Kidney glomerular epithelial cell (primary cell): ENCODE data around the gene PCNX1.

Experiments
- DNase-seq: peaks from one replicate; lab custom pipeline; 2025; lab: John Stamatoyannopoulos, UW

The PCNX1 gene

DNA sequence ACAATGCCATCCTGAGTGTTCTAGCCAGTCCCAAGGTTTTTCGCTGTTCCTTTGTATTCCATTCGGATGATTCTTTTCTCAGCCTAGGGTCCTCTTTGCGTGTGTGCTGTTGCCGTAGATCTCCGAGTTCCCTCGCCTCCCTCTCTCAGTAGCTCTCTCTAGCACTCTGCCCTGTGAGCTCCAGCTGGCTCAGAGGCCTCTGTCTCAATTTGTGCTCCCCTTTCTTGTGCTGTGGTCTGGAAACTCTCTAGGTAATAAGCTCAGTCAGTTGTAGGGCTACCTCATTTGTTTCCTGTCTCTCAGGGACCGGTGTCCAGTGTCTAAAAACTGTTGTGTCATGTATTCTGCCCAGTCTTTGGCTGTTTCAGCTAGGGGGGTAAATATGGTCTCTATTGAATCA, 179.3 kb downstream of the PCNX1 start:
- no peak for DNase-seq

DNA sequence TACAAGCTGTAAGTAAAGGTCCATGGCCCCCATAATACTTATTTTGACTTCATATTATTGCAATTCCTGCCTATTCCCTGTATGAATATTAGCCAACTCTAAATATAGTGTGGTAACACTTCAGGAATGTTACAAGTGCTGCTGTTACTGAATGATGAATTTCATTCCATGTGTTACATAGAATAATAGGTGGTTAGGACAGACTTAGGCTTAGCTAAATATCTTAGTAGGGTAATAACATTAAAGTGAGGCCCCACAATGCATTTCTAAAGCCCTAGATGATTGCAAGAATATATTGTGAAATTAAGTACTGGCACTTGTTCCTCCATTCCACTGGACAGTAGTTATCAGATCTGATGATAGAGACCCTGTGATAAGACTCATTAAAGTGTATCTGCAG, 182.7 kb downstream of the PCNX1 start:
- DNase-seq: no peak

DNA sequence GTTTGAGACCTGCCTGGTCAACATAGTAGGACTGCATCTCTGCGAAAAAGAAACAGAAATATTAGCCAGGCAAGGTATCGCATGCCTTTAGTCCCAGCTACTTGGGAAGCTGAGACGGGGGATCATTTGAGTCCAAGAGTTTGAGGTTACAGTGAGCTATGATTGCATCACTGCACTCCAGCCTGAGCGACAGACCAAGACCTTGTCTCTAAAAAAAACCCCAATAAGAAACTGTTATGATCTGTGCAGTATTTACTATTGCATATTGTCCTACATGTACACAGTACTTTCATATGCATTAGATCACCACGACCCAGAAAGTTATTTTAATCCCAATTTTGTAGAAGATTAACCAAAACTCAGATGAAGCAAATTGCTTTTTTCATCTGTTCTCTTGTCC, 187.5 kb downstream of the PCNX1 start:
- no peak for DNase-seq

DNA sequence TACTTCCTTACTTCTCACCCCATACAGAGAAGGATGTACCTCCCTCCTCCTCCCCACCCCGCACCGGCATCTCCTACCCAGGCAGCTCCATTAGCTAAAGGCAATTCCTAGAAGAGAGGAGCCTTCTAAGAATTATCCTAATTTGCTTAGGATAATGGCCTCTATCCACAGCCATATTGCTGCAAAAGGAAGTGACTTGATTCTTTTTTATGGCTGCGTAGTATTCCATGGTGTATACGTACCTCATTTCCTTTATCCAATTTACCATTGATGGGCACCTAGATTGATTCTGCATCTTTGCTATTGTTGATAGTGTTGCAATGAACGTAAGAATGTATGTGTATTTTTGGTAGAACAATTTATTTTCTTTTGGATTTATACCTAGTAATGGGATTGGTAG, 189.7 kb downstream of the PCNX1 start:
- DNase-seq: no peak

DNA sequence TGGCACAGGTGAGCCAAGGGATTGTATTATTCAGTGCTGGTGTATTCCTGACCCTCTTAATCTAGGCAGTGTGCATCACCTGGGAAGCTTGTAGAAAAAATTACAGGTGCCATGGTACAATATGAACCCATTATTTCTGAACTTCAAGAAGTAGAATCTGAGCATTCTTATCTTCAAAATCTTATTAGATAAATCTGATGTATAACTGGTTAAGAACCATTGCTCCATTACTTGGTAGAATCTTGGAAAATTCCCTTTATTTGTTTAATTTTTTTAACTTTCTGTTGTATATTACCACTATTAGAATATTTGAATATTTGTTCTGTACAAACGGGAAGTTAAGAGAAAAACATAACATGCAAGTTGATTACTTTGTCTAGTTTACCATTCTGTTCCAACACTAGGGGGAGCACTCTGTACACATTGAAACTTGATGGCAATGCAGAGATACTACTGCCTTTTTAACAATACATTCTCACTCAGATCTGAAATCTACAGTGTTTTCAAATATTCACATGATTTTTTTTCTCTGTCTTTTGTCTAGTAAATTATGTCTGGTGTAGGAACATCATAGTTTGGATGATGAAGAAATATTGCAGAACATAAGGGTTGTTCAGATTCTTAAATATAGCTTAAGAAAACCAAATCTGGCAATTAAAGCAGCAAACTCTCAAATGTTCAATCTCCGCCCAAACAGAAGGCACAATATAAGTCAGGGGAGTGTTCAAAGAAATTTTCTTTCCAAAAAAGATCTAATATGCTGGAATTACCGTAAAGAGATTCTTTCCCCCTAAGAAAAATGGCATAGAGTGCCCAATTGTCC, 196.6 kb downstream of the PCNX1 start:
- DNase-seq: peak; percentile 55

DNA sequence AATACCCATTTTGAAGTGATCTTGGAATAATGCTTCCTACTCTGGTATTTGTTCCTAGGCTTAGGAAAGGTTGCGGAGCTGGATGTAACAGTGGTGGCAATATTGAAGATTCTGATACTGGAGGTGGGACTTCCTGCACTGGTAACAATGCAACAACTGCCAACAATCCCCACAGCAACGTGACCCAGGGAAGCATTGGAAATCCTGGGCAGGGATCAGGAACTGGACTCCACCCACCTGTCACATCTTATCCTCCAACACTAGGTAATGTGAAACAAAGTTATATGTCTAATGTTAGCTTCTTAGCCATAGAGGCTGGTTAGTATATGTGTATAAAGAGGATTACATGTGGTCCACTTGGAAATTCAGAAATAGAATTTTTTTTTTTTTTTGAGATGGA, 197.9 kb downstream of the PCNX1 start:
- no peak for DNase-seq

DNA sequence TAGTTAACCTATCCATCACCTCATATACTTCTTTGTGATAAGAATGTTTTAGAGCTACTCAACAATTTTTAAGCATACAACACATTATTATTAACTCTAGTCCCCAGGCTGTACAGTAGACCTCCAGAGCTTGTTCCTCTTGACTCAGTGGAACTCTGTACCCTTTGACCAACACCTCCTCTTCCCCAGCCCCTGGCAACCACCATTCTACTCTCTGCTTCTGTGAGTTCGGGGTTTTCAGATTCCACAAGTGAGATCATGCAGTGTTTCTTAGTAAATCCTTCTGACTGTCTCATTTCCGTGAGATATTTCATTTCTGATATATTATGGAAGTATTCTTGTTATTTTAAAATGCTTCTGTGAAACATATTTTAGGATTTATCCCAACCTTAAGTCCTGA, 200.7 kb downstream of the PCNX1 start:
- no peak for DNase-seq

DNA sequence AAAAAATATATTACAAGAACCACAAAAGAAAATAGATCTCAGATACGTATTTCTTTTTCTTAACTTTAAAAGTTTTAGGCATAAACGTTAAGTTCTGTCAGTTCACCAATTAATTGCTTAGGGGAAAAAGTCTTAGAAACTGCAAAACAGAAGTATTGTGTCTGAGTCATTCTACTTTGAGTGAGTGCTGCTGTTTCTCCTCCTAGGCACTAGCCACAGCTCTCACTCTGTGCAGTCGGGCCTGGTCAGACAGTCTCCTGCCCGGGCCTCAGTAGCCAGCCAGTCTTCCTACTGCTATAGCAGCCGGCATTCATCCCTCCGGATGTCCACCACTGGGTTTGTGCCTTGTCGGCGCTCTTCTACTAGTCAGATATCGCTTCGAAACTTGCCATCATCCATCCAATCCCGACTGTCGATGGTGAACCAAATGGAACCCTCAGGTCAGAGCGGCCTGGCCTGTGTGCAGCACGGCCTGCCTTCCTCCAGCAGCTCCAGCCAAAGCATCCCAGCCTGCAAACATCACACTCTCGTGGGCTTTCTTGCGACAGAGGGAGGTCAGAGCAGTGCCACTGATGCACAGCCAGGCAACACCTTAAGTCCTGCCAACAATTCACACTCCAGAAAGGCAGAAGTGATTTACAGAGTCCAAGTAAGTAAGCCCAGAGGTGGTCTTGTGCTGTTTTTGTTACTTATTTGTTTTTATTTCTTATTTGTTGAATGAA, 201.3 kb downstream of the PCNX1 start:
- no peak for DNase-seq

DNA sequence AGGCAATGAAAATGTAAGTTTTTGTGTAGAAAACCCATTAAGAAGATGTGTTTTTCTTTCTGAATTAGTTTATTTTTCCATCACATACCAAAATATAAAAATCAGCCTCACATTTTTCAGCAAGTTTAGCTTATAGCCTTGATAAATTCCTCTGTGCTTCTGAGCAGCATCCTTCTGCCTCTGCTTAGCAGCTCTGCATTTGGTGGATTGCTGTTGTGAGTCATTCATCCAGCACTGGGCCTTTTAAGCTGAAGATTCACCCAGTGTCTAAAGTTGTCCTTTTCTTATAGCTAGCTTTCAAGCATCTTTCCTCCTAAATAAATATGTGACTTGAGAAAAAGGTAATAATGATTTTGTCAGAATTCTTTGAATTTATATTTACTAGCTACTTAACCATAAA, 206.1 kb downstream of the PCNX1 start:
- no peak for DNase-seq

DNA sequence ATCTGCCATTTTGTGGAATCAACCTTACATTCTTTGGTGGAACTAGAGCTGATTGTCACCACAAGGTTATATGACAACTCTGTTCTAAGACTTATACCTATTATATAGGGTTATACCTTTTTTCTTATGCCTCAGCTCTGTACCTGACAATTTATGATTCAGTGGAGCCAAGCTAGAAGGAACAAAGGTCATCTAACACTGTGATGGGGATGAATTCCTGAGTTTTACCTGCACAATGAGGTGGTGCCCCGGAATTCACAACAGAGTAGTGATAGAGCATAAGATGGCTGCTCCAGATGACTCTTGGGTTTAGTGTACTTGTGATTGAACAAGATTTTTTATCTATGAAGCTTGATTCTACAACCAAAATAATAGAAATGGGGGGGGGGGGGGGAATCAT, 207.3 kb downstream of the PCNX1 start:
- no peak for DNase-seq

DNA sequence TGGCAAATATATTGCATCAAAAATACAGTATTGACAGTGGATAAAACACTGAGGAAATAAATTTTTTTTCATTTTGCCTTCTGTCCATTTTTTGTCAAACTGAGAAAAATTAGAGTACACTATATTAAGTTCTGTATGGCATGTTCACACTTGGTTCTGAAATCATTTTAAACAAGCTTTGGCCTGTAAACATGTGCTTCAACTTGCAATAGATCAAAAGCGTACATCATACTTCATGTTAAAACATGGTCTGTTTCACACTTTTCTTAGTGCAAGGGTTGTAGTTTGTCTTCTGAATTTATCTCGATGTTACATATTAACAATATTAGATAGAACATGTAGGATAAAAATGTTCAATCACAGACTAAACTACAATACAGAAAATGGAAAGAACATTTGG, 208.0 kb downstream of the PCNX1 start:
- DNase-seq: no peak

DNA sequence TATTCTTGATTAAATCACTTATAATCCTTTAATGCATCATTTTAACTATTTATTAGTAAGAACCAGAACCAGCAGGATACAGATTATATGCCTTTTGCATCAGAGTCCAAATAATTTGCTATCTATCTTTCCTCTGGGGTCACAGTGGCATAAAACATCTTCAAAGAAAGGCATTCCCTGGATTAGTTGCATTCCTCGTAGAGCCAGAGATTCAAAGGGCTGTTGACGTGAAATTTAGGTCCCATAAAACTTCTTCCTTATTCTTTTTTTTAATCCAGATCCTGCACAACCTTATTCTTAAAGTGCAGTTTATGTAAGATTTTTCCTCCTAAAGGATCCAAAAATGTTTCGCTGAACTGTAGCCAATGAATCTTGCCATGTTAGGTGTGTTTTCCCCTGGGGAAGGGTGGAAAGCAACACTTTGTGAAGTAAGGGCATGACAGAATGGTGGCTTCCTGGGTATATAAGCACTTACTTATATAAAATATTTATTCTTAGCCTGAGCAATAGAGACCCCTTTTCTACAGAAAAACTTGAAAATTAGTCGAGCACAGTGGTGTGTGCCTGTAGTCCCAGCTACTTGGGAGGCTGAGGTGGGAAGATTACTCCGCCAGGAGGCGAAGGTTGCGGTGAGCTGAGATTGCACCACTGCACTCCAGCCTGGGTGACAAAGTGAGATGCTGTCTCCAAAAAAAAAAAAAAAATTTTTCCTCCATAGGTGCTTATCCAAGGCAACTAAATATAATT, 208.7 kb downstream of the PCNX1 start:
- no peak for DNase-seq

DNA sequence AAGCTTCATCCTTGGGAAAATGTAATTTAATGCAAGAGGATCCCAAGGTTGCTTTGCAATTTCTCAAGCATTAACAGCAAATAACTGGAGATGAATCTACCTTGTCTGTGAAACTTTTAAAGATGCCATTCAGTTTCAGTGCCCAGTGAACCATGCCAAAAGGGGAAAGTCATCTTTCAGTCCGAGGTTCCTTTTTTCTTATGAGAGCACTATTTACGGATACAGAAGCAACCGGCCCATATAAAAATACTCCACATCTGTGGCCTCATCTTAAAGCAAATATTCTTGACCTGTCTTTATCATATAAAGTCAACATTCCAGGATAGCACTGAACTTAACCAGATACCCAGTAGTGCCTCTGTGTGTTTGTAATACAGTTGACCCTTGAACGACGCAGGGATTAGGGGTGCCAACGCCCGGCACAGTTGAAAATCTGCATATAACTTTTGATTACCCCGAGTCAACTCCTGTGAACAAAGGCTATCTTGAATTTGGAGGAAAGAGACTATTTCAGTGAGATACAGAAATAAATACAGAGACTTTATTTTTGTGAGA, 209.4 kb downstream of the PCNX1 start:
- no peak for DNase-seq

DNA sequence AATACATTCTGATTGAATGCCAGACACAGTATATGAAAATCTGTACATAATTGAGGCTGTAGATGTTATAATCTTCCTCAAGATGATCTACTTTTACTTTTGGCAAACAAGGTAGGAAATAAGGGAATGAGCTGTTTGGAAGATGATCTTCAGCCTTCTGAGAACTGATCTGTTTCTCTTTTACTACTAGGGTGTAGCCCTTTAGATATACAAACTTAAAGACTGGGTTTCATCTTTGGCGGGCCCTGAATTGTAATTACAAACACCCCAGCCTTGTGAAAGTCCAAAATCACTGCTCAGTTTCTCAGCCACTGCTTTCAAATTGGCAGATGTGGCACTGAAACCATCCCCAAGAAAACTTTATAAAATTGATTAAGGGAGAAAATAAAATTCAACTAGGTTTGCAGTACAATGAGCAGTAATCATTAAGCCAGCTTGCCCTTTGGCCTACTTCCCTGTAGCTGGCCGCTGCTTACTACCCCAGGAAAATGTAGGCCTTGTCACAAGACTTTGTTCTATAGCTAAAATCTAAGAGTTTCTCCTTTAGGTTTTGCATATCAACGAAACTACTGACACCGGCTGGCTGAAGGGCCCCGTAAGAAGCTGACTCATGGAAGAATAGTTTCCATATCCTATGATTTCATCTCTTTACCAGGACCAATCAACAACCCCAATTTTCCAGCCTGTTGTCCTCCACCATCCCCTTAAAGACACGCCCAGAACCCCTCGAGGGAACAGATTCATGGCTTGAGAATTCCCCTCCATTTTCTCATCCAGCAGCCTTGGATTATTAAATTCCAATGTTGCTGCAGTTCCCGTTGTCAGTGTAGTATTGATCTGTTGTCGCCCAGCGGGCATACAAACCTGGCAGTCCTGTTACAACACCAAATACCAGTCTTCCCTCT, 210.8 kb downstream of the PCNX1 start:
- DNase-seq: no peak

DNA sequence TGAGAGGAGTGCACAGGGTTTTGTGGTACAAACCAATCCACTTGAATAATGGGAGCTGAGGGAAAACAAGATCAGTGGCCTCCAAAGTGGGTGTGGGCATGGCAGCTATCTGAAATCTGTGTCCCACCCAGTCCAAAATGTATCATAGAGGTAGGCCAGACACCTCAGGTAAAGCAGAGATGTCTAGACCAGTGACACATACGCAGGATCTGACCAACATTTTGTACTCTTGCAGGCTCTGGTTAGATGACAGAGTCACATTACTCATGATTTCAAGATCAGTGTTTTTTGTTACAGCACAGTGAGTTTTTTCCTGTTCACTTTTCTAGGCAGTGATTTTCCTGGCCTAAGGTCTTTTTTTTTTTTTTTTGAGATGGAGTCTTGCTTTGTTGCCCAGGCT, 211.8 kb downstream of the PCNX1 start:
- DNase-seq: no peak

DNA sequence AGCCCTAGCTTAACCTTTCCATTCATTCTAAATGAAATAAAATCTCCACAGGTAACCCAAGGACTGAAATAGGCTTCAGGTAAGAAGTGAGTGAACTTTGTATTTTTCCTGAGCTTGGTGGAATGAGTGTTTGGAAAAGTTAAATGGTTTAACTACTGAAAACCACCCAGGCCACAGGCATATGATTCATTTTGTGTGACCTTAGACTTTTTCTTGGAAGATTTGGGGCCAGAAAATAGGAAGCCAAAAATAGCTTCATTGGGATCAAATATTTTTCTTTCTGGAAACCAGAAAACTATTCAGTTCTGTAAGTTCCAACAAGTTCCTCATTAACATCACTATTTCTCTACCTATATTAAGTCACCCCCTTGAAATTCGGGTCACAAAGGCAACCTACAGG, 212.6 kb downstream of the PCNX1 start:
- no peak for DNase-seq

DNA sequence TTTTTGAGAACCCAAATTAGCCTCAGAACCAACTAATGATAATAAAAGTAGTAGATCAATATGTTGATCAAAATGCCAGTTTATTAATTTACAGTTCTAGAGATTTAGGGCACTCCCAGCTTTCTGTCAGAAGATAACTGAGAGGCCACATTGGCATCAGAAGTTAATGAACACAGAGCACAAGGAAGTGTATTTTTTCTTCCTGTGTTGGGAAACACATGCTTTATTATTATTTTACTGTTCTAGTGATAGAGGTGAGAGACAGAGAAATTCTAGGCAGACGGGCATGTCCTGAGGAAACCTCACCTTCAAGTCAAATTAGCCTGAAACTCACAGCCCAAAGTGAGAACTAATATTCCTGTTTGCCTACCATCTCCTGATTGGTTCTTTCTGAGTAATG, 213.7 kb downstream of the PCNX1 start:
- no peak for DNase-seq

DNA sequence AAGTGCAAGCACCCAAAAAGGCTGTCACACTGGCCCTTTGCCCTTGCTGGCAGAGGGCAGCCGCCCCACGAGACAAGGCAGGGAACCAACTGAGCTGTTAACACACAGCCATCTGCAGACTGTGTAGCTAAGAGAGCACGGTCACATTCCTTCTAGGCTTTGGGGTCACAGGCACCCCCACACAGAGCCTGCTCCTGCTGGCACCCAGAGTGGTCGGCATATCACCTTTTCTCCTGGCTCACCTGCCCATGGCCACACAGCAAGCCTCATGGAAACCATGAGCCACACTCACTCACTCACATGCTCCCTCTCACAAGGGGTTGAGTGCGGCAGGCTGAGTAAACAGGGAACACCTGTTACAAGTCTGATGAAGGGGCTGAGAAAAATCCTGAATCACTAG, 214.5 kb downstream of the PCNX1 start:
- no peak for DNase-seq

DNA sequence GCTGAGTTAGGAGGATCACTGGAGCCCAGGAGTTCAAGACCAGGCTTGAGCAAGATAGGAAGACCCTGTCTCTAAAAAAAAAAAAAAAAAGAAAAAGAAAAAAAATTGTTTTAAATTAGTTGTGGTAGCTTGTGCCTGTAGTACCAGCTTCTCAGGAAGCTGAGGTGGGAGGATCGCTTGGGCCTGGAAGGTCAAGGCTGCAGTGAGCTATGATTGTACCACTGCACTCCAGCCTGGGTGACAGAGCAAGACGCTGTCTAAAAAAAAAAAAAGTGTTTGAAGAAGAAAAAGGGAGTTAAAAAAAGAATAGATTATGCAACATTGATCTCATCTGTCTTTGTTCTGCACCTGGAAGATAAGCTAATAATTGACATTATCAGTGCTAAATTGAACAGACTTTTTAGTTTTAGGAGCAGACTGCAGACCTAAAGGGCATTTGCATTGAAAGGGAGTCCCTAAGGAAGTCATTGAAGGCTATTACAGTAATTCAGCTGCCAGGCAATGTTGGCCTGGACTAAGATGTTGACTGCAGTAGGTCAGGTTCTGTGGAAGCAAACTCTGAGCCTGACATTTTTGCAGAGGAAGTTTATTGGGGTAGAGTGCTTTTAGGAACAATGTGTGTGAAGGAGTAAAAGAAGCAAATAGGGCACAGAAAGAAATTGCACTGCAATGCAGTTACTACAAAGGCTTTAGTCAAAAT, 215.8 kb downstream of the PCNX1 start:
- no peak for DNase-seq

DNA sequence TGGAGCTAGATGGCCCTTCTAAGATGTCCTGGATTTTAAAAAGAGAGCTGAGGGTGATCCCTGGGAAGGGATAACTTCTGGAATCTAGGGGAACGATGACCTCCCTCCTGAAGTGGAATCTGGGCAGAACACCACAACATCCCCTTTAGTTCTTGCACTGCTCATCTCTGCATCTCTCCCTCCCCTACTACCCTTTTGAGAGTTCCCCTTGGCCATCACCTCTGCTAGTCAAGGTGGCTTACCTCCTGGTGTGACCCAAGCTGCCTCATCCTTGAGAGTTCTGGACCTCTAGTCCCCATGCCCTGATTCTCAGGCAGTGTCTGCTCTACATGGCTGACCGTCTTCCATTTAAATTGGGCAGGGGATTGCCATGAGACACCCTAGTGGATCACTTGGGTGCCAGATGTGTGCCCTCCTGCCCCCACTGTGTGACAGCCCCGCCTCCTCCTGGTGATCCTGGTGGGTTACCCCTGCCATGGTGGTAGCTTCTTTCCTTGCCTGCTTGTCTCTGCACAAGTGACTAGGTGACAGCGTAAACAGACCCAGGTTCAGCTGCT, 216.4 kb downstream of the PCNX1 start:
- no peak for DNase-seq
